HAP-1 (cell line): ENCODE results near the gene SDHAF4.
"Not testable (repeated sequence)": the region's sequence is repeated elsewhere in the genome, so short reads cannot be mapped to it uniquely, and the experiment has no call there.

Experiments used
- DNase-seq, 2 experiments: peaks; one replicate each; pipeline ENCODE4 v3.0.0-alpha.2; 2016 to 2020; ENCODE audit warnings: low spot score in 2 of 2
- H3K27me3 ChIP-seq: fragments of 250-450 bp; sonication (Bioruptor Pico); 2 replicates; pipeline ENCODE4 v1.5.1; 2020; ENCODE audit warnings: low read depth, mild to moderate bottlenecking, moderate library complexity
- H3K36me3 ChIP-seq: fragments of 250-450 bp; sonication (Bioruptor Pico); replicated peaks from 2 replicates; pipeline ENCODE4 v1.5.1; 2020; ENCODE audit warnings: mild to moderate bottlenecking
- H3K4me1 ChIP-seq: fragments of 250-450 bp; sonication (Bioruptor Pico); 2 replicates; pipeline ENCODE4 v1.5.1; 2020; ENCODE audit warnings: mild to moderate bottlenecking
- H3K4me3 ChIP-seq: fragments of 250-450 bp; sonication (Bioruptor Pico); 2 replicates; pipeline ENCODE4 v1.5.1; 2020; ENCODE audit warnings: mild to moderate bottlenecking, moderate library complexity
- H3K9me3 ChIP-seq: fragments of 250-450 bp; sonication (Bioruptor Pico); 2 replicates; pipeline ENCODE4 v1.5.1; 2020; ENCODE audit warnings: mild to moderate bottlenecking, moderate library complexity
- in situ Hi-C: fragments of 300-500 bp; cut with MboI; formaldehyde crosslinking; loops from 3 replicates; pipeline ENCODE4 v1.14.3; 2020; ENCODE audit warnings: low sequenced_read_pairs, inconsistent platforms, mixed read lengths

Gene SDHAF4

GRCh38 chr6:70552286-70552940 is 14.3 kb upstream of the SDHAF4 start:
- not testable (repeated sequence) for DNase-seq, H3K9me3 ChIP-seq, H3K36me3 ChIP-seq, H3K27me3 ChIP-seq, H3K4me3 ChIP-seq, H3K4me1 ChIP-seq
- in situ Hi-C loops: loop anchor here (10.0 kb wide), 1 partner anchor 132 kb away; no protein-coding TSS in a partner anchor

- in situ Hi-C loops: loop anchor here (10.0 kb wide), 1 partner anchor 132 kb away; no protein-coding TSS in a partner anchor
- no peaks in the 10 kb centered on the region for H3K4me1 ChIP-seq
These were observed 13.8 kb upstream of the SDHAF4 start for GRCh38 chr6:70552974-70553373.

GRCh38 chr6:70557998-70558397 is 8.7 kb upstream of the SDHAF4 start:
- Histone ChIP-seq H3K4me1 (no peaks in the 10 kb centered on the region), H3K9me3 (no peaks in the 10 kb centered on the region), H3K36me3 (no peaks in the 10 kb centered on the region), H3K4me3 (no peak overlapping the region), H3K27me3 (no peaks in the 10 kb centered on the region)
- no peak for DNase-seq
- in situ Hi-C loops: loop anchor here (10.0 kb wide), 1 partner anchor 127 kb away; no protein-coding TSS in a partner anchor

More at GRCh38 chr6:70552974-70553373, 13.8 kb upstream of the SDHAF4 start:
- H3K4me3 ChIP-seq: no peak overlapping the region
- DNase-seq: no peak
- no peaks in the 10 kb centered on the region for H3K36me3 ChIP-seq
- no peaks in the 10 kb centered on the region for H3K27me3 ChIP-seq
- no peaks in the 10 kb centered on the region for H3K9me3 ChIP-seq

- DNase-seq, H3K36me3 ChIP-seq, in situ Hi-C loops, H3K27me3 ChIP-seq, H3K4me1 ChIP-seq, H3K9me3 ChIP-seq, H3K4me3 ChIP-seq: not testable (repeated sequence)
These were observed 4.3 kb upstream of the SDHAF4 start for GRCh38 chr6:70562401-70562800.

GRCh38 chr6:70563530-70563929 is 3.2 kb upstream of the SDHAF4 start:
- H3K27me3 ChIP-seq: no peaks in the 10 kb centered on the region
- H3K36me3 ChIP-seq: peaks cover 8% of the 10 kb centered on the region
- no peaks in the 10 kb centered on the region; the same call in 1 of the 2 replicates for H3K9me3 ChIP-seq
- H3K4me3 ChIP-seq: no peak overlapping the region
- in situ Hi-C loops: no loop called here
- DNase-seq: no peak
- peaks cover 13% of the 10 kb centered on the region for H3K4me1 ChIP-seq

- in situ Hi-C loops: no loop called here
- Histone ChIP-seq H3K27me3 (no peaks in the 10 kb centered on the region), H3K4me1 (no peaks in the 10 kb centered on the region), H3K9me3 (no peaks in the 10 kb centered on the region; the same call in 1 of the 2 replicates), H3K4me3 (no peak overlapping the region), H3K36me3 (peaks cover 8% of the 10 kb centered on the region)
- DNase-seq: no peak
These were observed 7.9 kb downstream of the SDHAF4 start for GRCh38 chr6:70574643-70575042.

- DNase-seq: peak in 1 of 2 experiments; percentile 10
These were observed 9.3 kb downstream of the SDHAF4 start for GRCh38 chr6:70575899-70576495.

GRCh38 chr6:70586114-70586513 is 19.4 kb downstream of the SDHAF4 start:
- Histone ChIP-seq H3K4me1 (no peaks in the 10 kb centered on the region; the same call in 1 of the 2 replicates), H3K36me3 (peaks cover 8% of the 10 kb centered on the region), H3K9me3 (no peaks in the 10 kb centered on the region), H3K27me3 (no peaks in the 10 kb centered on the region), H3K4me3 (no peak overlapping the region)
- in situ Hi-C loops: no loop called here
- no peak for DNase-seq

More at GRCh38 chr6:70575899-70576495, 9.3 kb downstream of the SDHAF4 start:
- H3K4me3 ChIP-seq: no peak overlapping the region
- H3K9me3 ChIP-seq: no peaks in the 10 kb centered on the region; the same call in 1 of the 2 replicates
- in situ Hi-C loops: no loop called here
- H3K4me1 ChIP-seq: no peaks in the 10 kb centered on the region
- H3K36me3 ChIP-seq: peaks cover 10% of the 10 kb centered on the region
- no peaks in the 10 kb centered on the region for H3K27me3 ChIP-seq

- no peak for DNase-seq
- no peak overlapping the region for H3K4me3 ChIP-seq
- H3K4me1 ChIP-seq: peaks cover 11% of the 10 kb centered on the region
- peaks cover 3% of the 10 kb centered on the region; the same call in 1 of the 2 replicates for H3K36me3 ChIP-seq
- H3K27me3 ChIP-seq: no peaks in the 10 kb centered on the region
- H3K9me3 ChIP-seq: peaks cover 13% of the 10 kb centered on the region; the same call in 1 of the 2 replicates
- in situ Hi-C loops: no loop called here
These were observed 23.7 kb downstream of the SDHAF4 start for GRCh38 chr6:70590400-70590799.

- H3K4me1 ChIP-seq: peaks cover 11% of the 10 kb centered on the region
- H3K9me3 ChIP-seq: peaks cover 13% of the 10 kb centered on the region; the same call in 1 of the 2 replicates
- peaks cover 2% of the 10 kb centered on the region; the same call in 1 of the 2 replicates for H3K36me3 ChIP-seq
- no peaks in the 10 kb centered on the region for H3K27me3 ChIP-seq
- no peak overlapping the region for H3K4me3 ChIP-seq
- in situ Hi-C loops: no loop called here
- DNase-seq: peak; percentile 65 to 80
These were observed 25.8 kb downstream of the SDHAF4 start for GRCh38 chr6:70592391-70593117.

- H3K4me1 ChIP-seq: peaks cover 11% of the 10 kb centered on the region
- no peaks in the 10 kb centered on the region for H3K27me3 ChIP-seq
- in situ Hi-C loops: no loop called here
- peaks cover 13% of the 10 kb centered on the region; the same call in 1 of the 2 replicates for H3K9me3 ChIP-seq
- DNase-seq: no peak
- H3K36me3 ChIP-seq: no peaks in the 10 kb centered on the region
- no peak overlapping the region for H3K4me3 ChIP-seq
These were observed 26.4 kb downstream of the SDHAF4 start for GRCh38 chr6:70593118-70593486.

- no peaks in the 10 kb centered on the region; the same call in 1 of the 2 replicates for H3K9me3 ChIP-seq
- in situ Hi-C loops: no loop called here
- H3K36me3 ChIP-seq: no peaks in the 10 kb centered on the region
- no peaks in the 10 kb centered on the region for H3K27me3 ChIP-seq
- no peak for DNase-seq
- peaks cover 3% of the 10 kb centered on the region for H3K4me1 ChIP-seq
- no peak overlapping the region for H3K4me3 ChIP-seq
These were observed 32.5 kb downstream of the SDHAF4 start for GRCh38 chr6:70599187-70599586.

GRCh38 chr6:70601014-70601413 is 34.3 kb downstream of the SDHAF4 start:
- Histone ChIP-seq H3K36me3 (no peaks in the 10 kb centered on the region), H3K4me1 (peaks cover 3% of the 10 kb centered on the region), H3K27me3 (no peaks in the 10 kb centered on the region), H3K4me3 (no peak overlapping the region), H3K9me3 (no peaks in the 10 kb centered on the region)
- DNase-seq: peak in 1 of 2 experiments; percentile 12
- in situ Hi-C loops: no loop called here

GRCh38 chr6:70604254-70604653 is 37.5 kb downstream of the SDHAF4 start:
- H3K4me1 ChIP-seq: peaks cover 3% of the 10 kb centered on the region
- H3K27me3 ChIP-seq: no peaks in the 10 kb centered on the region
- no peak overlapping the region for H3K4me3 ChIP-seq
- DNase-seq: no peak
- H3K9me3 ChIP-seq: no peaks in the 10 kb centered on the region
- no peaks in the 10 kb centered on the region for H3K36me3 ChIP-seq
- in situ Hi-C loops: no loop called here
